NCI-H460 (cell line): ENCODE results near the gene TMEM33. TPM values are rescaled to one million over a fixed set of nuclear protein-coding genes. Genes with fewer than 3 reads are reported as not detected.
"Not testable (repeated sequence)": the region's sequence is repeated elsewhere in the genome, so short reads cannot be mapped to it uniquely, and the experiment has no call there.

Source experiments
- DNase-seq: peaks from one replicate; pipeline ENCODE4 v3.0.0-alpha.2; 2016; ENCODE audit warnings: low read depth; ENCODE audit errors: extremely low read depth
- polyA plus RNA-seq: library from polyadenylated mRNA; depleted of rRNA; stranded (reverse); fragments of >200 nt; gene quantifications from 2 replicates; pipeline ENCODE4 v1.2.3, GENCODE V29; 2014; cell fraction: nucleus; rRNA removed
- total RNA-seq: library from RNA; depleted of rRNA; stranded (reverse); fragments of >200 nt; shearing (Covaris generic); gene quantifications from 2 replicates; pipeline ENCODE4 v1.2.3, GENCODE V29; 2014; rRNA removed

The TMEM33 gene, protein sequence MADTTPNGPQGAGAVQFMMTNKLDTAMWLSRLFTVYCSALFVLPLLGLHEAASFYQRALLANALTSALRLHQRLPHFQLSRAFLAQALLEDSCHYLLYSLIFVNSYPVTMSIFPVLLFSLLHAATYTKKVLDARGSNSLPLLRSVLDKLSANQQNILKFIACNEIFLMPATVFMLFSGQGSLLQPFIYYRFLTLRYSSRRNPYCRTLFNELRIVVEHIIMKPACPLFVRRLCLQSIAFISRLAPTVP
- 134 and 143 TPM in 2 replicates for total RNA-seq
- 27.4 and 42.3 TPM in 2 replicates for polyA plus RNA-seq

DNA sequence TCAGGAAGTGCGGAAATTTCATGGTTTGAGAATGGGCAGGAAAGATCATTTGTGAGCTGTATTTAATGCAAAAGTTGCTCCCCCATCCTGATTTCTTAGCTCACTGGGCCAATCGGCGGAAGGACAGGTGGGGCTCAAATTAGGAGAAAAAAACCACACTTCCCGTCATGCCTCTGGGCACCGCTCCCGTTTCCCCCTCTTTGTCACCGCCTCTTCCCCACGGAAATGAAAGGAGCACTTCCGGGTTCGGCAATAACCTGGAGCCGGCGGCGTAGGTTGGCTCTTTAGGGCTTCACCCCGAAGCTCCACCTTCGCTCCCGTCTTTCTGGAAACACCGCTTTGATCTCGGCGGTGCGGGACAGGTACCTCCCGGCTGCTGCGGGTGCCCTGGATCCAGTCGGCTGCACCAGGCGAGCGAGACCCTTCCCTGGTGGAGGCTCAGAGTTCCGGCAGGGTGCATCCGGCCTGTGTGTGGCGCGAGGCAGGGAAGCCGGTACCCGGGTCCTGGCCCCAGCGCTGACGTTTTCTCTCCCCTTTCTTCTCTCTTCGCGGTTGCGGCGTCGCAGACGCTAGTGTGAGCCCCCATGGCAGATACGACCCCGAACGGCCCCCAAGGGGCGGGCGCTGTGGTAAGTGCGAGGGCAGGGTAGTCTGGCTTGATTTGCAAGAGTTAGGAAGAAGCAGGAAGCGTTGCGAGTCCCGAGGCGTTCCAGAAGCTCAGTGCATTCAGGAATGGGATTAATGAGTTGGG lies at the start of gene TMEM33:
Gene TMEM33 (plus strand): TSS at position 529 of the 751 bp plus-strand sequence. CDS start 56 bp downstream, at position 585.
- DNase-seq = peak; percentile 91

GRCh38 chr4:41885456-41885855 lies 49.8 kb upstream of the TMEM33 start:
- DNase-seq = no peak

- no peak for DNase-seq
Measured at GRCh38 chr4:41887277-41887676, 48.0 kb upstream of the TMEM33 start.

DNA sequence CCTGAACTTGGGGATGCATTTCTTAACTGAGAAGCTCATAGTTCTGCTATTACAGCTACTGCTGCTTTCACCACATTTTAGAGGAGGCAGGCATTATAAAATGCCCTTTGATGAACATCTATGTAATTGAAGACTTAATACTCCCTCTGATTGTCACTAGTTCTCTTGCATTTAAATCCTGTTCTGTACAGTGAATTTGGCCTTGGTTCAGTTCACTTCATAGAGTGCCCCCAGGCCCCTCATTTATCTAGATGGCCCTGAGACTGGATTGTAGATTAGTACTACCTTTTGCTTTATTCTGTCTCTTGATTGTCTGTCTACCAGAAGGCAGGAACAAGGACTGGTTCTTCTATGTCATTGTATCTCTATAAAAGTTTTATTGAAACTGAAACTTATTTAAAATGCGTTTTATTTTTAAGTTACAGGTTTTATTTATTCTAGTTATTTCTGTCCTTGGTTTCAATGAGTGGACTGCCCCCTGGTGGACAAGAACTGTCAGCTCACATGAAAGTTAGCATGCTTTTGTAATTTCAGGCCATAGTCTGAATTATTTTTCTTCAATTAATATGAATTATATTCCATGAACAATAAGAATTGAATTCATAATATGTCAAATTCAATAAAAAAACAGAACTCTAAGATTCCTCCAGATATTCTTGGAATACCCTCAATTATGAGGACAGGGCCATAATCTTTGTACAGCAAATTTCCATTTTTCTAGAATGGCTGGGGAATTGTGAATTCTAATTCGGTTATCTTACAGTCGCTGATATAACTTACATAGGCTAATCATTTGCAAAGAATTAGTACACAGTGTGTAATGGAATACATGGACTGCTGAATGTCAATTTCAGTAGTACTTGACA lies 47.2 kb upstream of the TMEM33 start:
- DNase-seq = peak; percentile 40

DNA sequence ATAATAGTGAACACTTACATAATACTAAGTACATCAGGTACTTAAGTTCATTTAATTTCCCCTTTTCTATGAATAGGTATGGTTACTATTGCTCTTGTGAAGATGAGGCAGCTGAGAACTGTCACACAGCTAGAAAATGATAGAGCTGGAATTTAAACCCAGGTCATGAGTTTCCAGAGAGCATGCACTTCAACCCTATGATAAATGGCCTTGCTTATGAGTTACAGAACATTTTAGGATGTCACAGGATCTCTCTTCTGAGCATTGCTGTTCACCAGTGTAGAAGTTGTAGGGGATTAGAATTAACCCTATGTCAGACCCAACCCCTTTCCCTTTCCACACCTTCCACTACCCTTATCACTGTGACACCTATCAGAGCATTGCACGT lies 46.5 kb upstream of the TMEM33 start:
- no peak for DNase-seq

- DNase-seq = no peak
Measured at GRCh38 chr4:41889317-41889716, 45.9 kb upstream of the TMEM33 start.

GRCh38 chr4:41890085-41890484 lies 45.1 kb upstream of the TMEM33 start:
- no peak for DNase-seq

- DNase-seq = no peak
Measured at GRCh38 chr4:41896648-41897047, 38.6 kb upstream of the TMEM33 start.

DNA sequence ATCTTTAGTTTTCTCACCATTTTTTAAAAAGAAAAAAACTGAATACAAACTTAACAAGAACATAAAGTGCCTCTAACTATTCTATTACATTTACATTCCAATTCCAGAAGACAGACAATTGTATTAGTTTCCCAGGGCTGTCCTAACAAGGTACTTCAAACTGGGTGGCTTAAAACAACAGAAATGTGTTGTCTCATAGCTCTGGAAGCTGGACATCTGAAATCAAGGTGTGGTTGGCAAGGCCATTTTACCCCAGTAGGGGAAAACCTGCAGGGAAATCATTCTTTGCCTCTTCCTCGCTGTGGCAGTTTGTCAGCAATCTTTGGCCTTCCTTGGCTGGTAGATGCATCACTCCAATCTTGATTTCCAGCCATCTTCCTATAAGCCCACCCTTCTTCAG lies 37.5 kb upstream of the TMEM33 start:
- DNase-seq = no peak

GRCh38 chr4:41909136-41909535 lies 26.1 kb upstream of the TMEM33 start:
- DNase-seq = not testable (repeated sequence)

- DNase-seq = no peak
Measured at GRCh38 chr4:41912546-41912945, 22.7 kb upstream of the TMEM33 start.

GRCh38 chr4:41913509-41913908 lies 21.7 kb upstream of the TMEM33 start:
- no peak for DNase-seq

GRCh38 chr4:41918278-41918677 lies 17.0 kb upstream of the TMEM33 start:
- no peak for DNase-seq

DNA sequence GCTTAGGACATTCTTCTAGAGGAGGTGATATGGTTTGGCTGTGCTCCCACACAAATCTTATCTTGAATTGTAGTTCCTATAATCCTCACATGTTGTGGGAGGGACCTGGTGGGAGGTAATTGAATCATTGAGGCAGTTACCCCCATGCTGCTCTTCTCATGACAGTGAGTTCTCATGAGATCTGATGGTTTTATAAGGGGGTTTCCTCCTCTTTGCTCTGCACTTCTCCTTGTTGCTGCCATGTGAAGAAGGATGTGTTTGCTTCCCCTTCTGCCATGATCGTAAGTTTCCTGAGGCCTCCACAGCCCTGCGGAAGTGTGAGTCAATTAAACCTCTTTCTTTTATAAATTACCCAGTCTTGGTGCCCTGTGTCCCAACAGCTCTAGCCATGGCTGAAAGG lies 14.8 kb upstream of the TMEM33 start:
- DNase-seq = not testable (repeated sequence)

GRCh38 chr4:41921476-41921875 lies 13.8 kb upstream of the TMEM33 start:
- DNase-seq = no peak

DNA sequence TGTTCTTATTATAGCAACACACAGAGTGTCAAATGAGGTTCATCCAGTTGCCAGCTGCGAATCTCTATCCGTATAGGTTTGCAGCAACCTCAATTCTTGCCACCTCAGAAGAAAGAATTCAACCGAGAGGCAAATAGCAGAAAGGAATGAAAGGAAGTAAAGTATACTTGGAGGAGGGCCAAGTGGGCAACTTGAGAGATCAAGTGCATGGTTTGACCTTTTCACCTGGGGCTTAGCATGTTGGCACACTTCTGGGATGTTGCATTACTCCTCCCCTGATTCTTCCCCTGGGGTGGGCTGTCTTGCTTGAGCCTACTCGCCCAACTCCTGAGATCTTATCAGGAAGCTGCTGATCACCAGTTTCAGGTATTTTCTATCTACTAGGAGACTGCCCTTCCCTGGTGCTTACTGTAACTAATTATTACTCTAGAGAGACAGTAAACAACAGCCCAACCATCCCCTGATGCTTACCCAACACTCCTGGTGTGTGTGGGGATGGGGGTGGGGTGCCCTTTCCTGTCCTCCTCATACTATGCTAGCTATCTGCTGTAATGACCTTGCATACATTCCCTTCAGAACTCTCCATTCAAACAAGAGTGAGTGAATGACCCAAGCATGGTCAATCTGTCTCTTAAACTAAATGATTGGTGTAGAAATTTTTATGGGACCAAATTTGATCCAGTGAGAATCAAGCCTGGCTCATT lies 7.3 kb upstream of the TMEM33 start:
- DNase-seq = no peak

DNA sequence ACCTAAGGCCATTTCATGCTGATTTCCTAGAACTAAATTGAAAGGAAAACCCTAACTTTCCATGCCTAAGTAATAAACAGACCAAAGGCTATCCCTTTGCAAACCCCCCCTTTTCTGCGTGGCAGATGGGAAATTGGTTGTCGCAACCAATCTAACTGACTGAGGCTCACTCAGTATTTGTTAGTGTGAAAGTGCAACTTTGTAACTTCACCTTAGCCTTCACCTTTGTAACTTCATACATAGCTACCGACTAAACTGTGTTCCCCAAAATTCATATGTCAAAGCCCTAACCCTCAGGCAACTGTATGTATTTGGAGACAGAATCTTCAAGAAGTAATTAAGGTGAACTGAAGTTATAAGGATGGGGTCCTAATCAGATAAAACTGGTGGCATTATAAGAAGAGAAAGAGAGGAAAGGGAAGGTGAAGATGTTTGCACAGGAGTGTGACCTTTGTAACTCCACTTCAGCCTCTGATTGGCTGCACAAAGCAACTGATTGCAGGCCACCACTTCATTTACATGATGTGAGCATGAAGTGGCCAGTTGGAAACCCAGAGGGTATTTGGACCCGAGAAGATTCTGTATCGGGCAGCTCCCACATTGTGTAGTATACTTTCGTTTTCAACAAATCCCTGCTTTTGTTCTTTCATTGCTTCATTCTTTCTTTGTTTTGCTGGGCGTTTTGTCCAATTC lies 4.9 kb upstream of the TMEM33 start:
- DNase-seq = no peak

GRCh38 chr4:41932988-41933387 lies 2.2 kb upstream of the TMEM33 start:
- no peak for DNase-seq

DNA sequence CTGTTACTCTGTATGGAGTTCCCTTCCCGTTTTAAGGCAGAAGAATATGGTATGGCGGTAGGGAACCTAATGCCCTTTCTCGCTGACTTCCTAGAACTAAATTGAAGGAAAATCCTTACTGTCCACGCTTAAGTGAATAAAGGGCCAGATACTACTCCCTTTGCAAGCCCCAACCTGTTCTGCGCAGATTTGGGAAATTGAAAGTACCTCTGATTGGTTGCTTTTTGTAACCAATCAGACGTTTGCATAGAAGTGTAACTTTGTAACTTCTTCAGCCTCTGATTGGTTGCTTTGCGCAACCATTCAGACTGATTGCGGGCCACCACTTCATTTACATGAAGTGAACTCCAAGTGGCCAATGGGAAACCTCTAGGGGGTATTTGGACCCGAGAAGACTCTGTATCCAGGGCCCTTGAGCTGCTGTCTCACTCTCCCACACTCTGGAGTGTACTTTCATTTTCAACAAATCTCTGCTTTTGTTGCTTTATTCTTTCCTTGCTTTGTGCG lies 1.2 kb upstream of the TMEM33 start:
- peak; percentile 92 for DNase-seq

DNA sequence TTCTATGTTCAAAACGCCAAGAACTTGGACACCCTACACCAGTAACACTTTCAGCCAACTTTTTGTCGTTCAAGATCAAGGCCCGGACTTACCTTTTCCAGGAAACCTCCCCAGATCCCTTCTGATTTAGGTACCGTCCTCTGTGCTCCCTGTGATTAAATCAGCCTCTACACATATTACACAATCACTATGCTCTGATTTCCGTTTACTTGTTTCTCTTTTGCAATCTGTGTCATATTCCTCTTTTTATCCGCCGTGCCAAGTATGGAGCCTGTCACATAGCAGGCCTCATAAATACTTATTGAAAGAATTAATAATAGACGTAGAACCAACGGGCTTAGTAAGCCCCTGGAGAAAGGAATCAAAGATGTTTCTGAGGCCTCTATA lies 722 bp upstream of the TMEM33 start:
- DNase-seq = peak; percentile 35
